ENCODE measurements around the gene SHROOM3. TPM values are rescaled to one million over a fixed set of nuclear protein-coding genes. Genes with fewer than 3 reads are reported as not detected.

Gene SHROOM3
- total and polyA plus RNA-seq, 10 donors = 0.37 to 23.9 (median 8.3) TPM

- peaks cover 0 to 11% (median 0%) of the 10 kb centered on the region in 6 donors for H3K36me3 ChIP-seq
- H3K27ac ChIP-seq = peak overlapping the region in 6 of 8 donors; percentile 29 to 47 (median 44)
- peaks cover 0 to 9% (median 0%) of the 10 kb centered on the region in 8 donors for H3K9me3 ChIP-seq
- 81 to 94% (median 84%) methylated on average over 9 to 10 of the region's 10 CpGs for WGBS, 5 donors
- intact Hi-C loops (cut with DNase I; ENCODE audit: low total_unique reads) = loop anchor here (10.0 kb wide), 1 partner anchor 580 kb away; no protein-coding TSS in a partner anchor
- no peak overlapping the region for H3K4me3 ChIP-seq
- H3K27me3 ChIP-seq (replicated peaks in 1 of 7) = peaks cover 0 to 33% (median 0%) of the 10 kb centered on the region in 7 donors
- TF ChIP-seq POLR2AphosphoS5 (IDR thresholded peaks at IDR 0.05) (no peak), CTCF (IDR thresholded peaks at IDR 0.05 in 8 of 11, conservative IDR thresholded peaks at IDR 0.05 in 3 of 11) (no peak), POLR2A (IDR thresholded peaks at IDR 0.05) (no peak)
- no peak for DNase-seq
- H3K4me1 ChIP-seq = peaks cover 0 to 16% (median 2%) of the 10 kb centered on the region in 6 donors
Observed at GRCh38 chr4:76754439-76754838, 319.4 kb downstream of the SHROOM3 start.

- no peak for TF ChIP-seq POLR2A (IDR thresholded peaks at IDR 0.05)
- Histone ChIP-seq H3K27me3 (replicated peaks in 1 of 7) (peaks cover 0 to 25% (median 0%) of the 10 kb centered on the region in 7 donors), H3K36me3 (peaks cover 0 to 11% (median 0%) of the 10 kb centered on the region in 6 donors), H3K27ac (peak overlapping the region in 1 of 8 donors; percentile 8), H3K9me3 (peaks cover 0 to 9% (median 0%) of the 10 kb centered on the region in 8 donors), H3K4me3 (no peak overlapping the region), H3K4me1 (peaks cover 0 to 16% (median 2%) of the 10 kb centered on the region in 6 donors)
- intact Hi-C loops (cut with DNase I; ENCODE audit: low total_unique reads) = loop anchor here (10.0 kb wide), 1 partner anchor 581 kb away; no protein-coding TSS in a partner anchor
- DNase-seq = no peak
Observed at GRCh38 chr4:76755756-76756155, 320.7 kb downstream of the SHROOM3 start.

GRCh38 chr4:76756416-76756815 is 321.4 kb downstream of the SHROOM3 start:
- H3K4me3 ChIP-seq = no peak overlapping the region
- H3K27me3 ChIP-seq (replicated peaks in 1 of 7) = peaks cover 0 to 25% (median 0%) of the 10 kb centered on the region in 7 donors
- peak overlapping the region in 3 of 8 donors; percentile 8 to 49 (median 32) for H3K27ac ChIP-seq
- WGBS, 5 donors = 92 to 100% (median 96%) methylated on average over 2 of the region's 2 CpGs
- H3K9me3 ChIP-seq = peaks cover 0 to 7% (median 0%) of the 10 kb centered on the region in 8 donors
- H3K36me3 ChIP-seq = peaks cover 0 to 11% (median 0%) of the 10 kb centered on the region in 6 donors
- no peak for TF ChIP-seq POLR2AphosphoS5 (IDR thresholded peaks at IDR 0.05)
- DNase-seq = no peak
- intact Hi-C loops (cut with DNase I; ENCODE audit: low total_unique reads) = loop anchor here (10.0 kb wide), 1 partner anchor 582 kb away; no protein-coding TSS in a partner anchor
- peaks cover 0 to 16% (median 2%) of the 10 kb centered on the region in 6 donors for H3K4me1 ChIP-seq

GRCh38 chr4:76757418-76757939 is 322.4 kb downstream of the SHROOM3 start:
- Histone ChIP-seq H3K4me1 (peaks cover 0 to 16% (median 2%) of the 10 kb centered on the region in 6 donors), H3K36me3 (peaks cover 0 to 11% (median 0%) of the 10 kb centered on the region in 6 donors), H3K4me3 (no peak overlapping the region), H3K9me3 (no peaks in the 10 kb centered on the region), H3K27me3 (replicated peaks in 1 of 7) (peaks cover 0 to 17% (median 0%) of the 10 kb centered on the region in 7 donors), H3K27ac (peak overlapping the region in 4 of 8 donors; percentile 32 to 63 (median 44))
- intact Hi-C loops (cut with DNase I; ENCODE audit: low total_unique reads) = loop anchor here (10.0 kb wide), 1 partner anchor 583 kb away; no protein-coding TSS in a partner anchor
- 74 to 86% (median 79%) methylated on average over 9 of the region's 9 CpGs for WGBS, 5 donors
- no peak for DNase-seq
- no peak for TF ChIP-seq POLR2AphosphoS5 (IDR thresholded peaks at IDR 0.05)
- no peak for TF ChIP-seq POLR2A (IDR thresholded peaks at IDR 0.05)
- TF ChIP-seq CTCF (IDR thresholded peaks at IDR 0.05 in 8 of 11, conservative IDR thresholded peaks at IDR 0.05 in 3 of 11) = no peak

GRCh38 chr4:76758290-76758882 is 323.4 kb downstream of the SHROOM3 start:
- no peaks in the 10 kb centered on the region for H3K9me3 ChIP-seq
- DNase-seq = no peak

More at GRCh38 chr4:76758290-76758882, 323.4 kb downstream of the SHROOM3 start:
- H3K36me3 ChIP-seq = peaks cover 0 to 11% (median 0%) of the 10 kb centered on the region in 6 donors
- peaks cover 0 to 12% (median 0%) of the 10 kb centered on the region in 7 donors for H3K27me3 ChIP-seq (replicated peaks in 1 of 7)
- peak overlapping the region in 2 of 8 donors; percentile 49 to 63 for H3K27ac ChIP-seq
- 29 to 58% (median 37%) methylated on average over 4 of the region's 4 CpGs for whole genome bisulfite sequencing, 5 donors
- peaks cover 0 to 16% (median 0%) of the 10 kb centered on the region in 6 donors for H3K4me1 ChIP-seq
- H3K4me3 ChIP-seq = no peak overlapping the region
- TF ChIP-seq POLR2A (IDR thresholded peaks at IDR 0.05) = no peak
- peak; percentile 47 to 83 (median 70) for TF ChIP-seq CTCF (IDR thresholded peaks at IDR 0.05 in 8 of 11, conservative IDR thresholded peaks at IDR 0.05 in 3 of 11)
- TF ChIP-seq POLR2AphosphoS5 (IDR thresholded peaks at IDR 0.05) = no peak
- intact Hi-C loops (cut with DNase I; ENCODE audit: low total_unique reads) = loop anchor here (10.0 kb wide), 1 partner anchor 584 kb away; no protein-coding TSS in a partner anchor
